SK-N-SH (cell line): Measurements from ENCODE around the gene CLEC16A. TPM values are rescaled to one million over a fixed set of nuclear protein-coding genes. Genes with fewer than 3 reads are reported as not detected.
"Not testable (repeated sequence)": the region's sequence is repeated elsewhere in the genome, so short reads cannot be mapped to it uniquely, and the experiment has no call there.

ENCODE experiments used
- CTCF ChIA-PET: fragments of 300-600, 350-600 bp; formaldehyde crosslinking; extraction: SDS; loops from one replicate; lab custom pipeline; 2021; lab: Yijun Ruan, JAX
- POLR2A ChIA-PET: fragments of 350-600 bp; sonication (Branson Sonifier 250); formaldehyde crosslinking; extraction: SDS; loops from one replicate; lab custom pipeline; 2020; ENCODE audit warnings: antibody characterized with exemption, inconsistent platforms; lab: Yijun Ruan, JAX
- DNase-seq: peaks from one replicate; pipeline ENCODE4 v3.0.0; 2012
- H2AFZ ChIP-seq: fragments of 200-600 bp; sonication (generic); 2 replicates; pipeline ENCODE4 v1.8.1; 2016; ENCODE audit warnings: antibody characterized with exemption, mild to moderate bottlenecking, low read depth
- H3F3A ChIP-seq: fragments of 200-600 bp; sonication (generic); replicated peaks from 2 replicates; pipeline ENCODE3; 2016; ENCODE audit warnings: antibody characterized with exemption, mild to moderate bottlenecking; ENCODE audit not compliant: insufficient read depth
- H3K27ac ChIP-seq, 2 experiments: fragments of 200-500 bp in 1 of 2; fragments of 200-600 bp in 1 of 2; sonication (Bioruptor generic) in 1 of 2; sonication (generic), shearing (Covaris generic) in 1 of 2; 2 replicates each; pipeline versions ENCODE4 v1.5.1 to v1.6.1; 2014 to 2016; ENCODE audit warnings: low read depth in 2 of 2, inconsistent platforms in 1 of 2, low read length in 1 of 2, mild to moderate bottlenecking in 1 of 2, mixed read lengths in 1 of 2
- H3K27me3 ChIP-seq: fragments of 200-600 bp; sonication (generic), shearing (Covaris generic); 2 replicates; pipeline ENCODE4 v1.6.1; 2016; ENCODE audit warnings: mixed run types; ENCODE audit not compliant: insufficient read depth
- H3K36me3 ChIP-seq, 2 experiments: fragments of 200-500 bp in 1 of 2; fragments of 200-600 bp in 1 of 2; sonication (Bioruptor generic) in 1 of 2; sonication (generic) in 1 of 2; replicated peaks in 1 of 2; 2 replicates each; pipeline versions ENCODE3 to v1.5.1; 2014 to 2016; ENCODE audit warnings: low read length in 1 of 2, mild to moderate bottlenecking in 1 of 2; ENCODE audit not compliant: insufficient read depth in 2 of 2, control insufficient read depth in 1 of 2
- H3K4me1 ChIP-seq, 2 experiments: fragments of 200-500 bp in 1 of 2; fragments of 200-600 bp in 1 of 2; sonication (Bioruptor generic) in 1 of 2; sonication (generic), shearing (Covaris generic) in 1 of 2; 2 replicates each; pipeline versions ENCODE4 v1.5.1 to v1.6.1; 2014 to 2016; ENCODE audit warnings: low read depth in 1 of 2, low read length in 1 of 2, mixed run types in 1 of 2; ENCODE audit not compliant: insufficient read depth in 2 of 2, control insufficient read depth in 1 of 2
- H3K4me2 ChIP-seq: fragments of 200-600 bp; sonication (generic), shearing (Covaris generic); 2 replicates; pipeline ENCODE4 v1.6.1; 2017; ENCODE audit warnings: mixed run types
- H3K4me3 ChIP-seq, 2 experiments: fragments of 200-500 bp in 1 of 2; fragments of 200-600 bp in 1 of 2; sonication (Bioruptor generic) in 1 of 2; sonication (generic), shearing (Covaris generic) in 1 of 2; 2 replicates each; pipeline versions ENCODE4 v1.5.1 to v1.8.1; 2014 to 2016; ENCODE audit warnings: low read depth in 2 of 2, inconsistent platforms in 1 of 2, low read length in 1 of 2, mild to moderate bottlenecking in 1 of 2, mixed read lengths in 1 of 2, moderate library complexity in 1 of 2
- H3K79me2 ChIP-seq: fragments of 200-600 bp; sonication (generic); 2 replicates; pipeline ENCODE4 v1.8.1; 2017; ENCODE audit warnings: mild to moderate bottlenecking; ENCODE audit not compliant: insufficient read depth
- H3K9ac ChIP-seq: fragments of 200-600 bp; sonication (generic); 2 replicates; pipeline ENCODE4 v1.6.1; 2017; ENCODE audit warnings: mixed run types
- H3K9me2 ChIP-seq: fragments of 200-600 bp; sonication (generic); 2 replicates; pipeline ENCODE4 v1.6.1; 2017; ENCODE audit warnings: mixed run types
- H3K9me3 ChIP-seq: fragments of 200-600 bp; sonication (generic); 2 replicates; pipeline ENCODE4 v1.6.1; 2017; ENCODE audit warnings: mixed run types, mild to moderate bottlenecking, moderate library complexity
- H4K20me1 ChIP-seq: fragments of 200-600 bp; sonication (generic); 2 replicates; pipeline ENCODE4 v1.6.1; 2017; ENCODE audit warnings: mild to moderate bottlenecking, mixed run types; ENCODE audit not compliant: insufficient read depth
- CHD2 ChIP-seq: fragments of 150-350 bp; IDR thresholded peaks from 2 replicates; pipeline ENCODE4 v1.6.1; 2018; ENCODE audit warnings: low read length; ENCODE audit not compliant: partially characterized antibody
- CTCF ChIP-seq: fragments of 200-600 bp; sonication (generic); IDR thresholded peaks from 2 replicates; pipeline ENCODE4 v1.6.1; 2017; ENCODE audit warnings: antibody characterized with exemption, mild to moderate bottlenecking, moderate library complexity
- FOSL2 ChIP-seq: IDR thresholded peaks from 2 replicates; pipeline ENCODE4 v1.4.0; 2012; ENCODE audit warnings: low read depth, mild to moderate bottlenecking, moderate library complexity, borderline replicate concordance
- FOXM1 ChIP-seq: IDR thresholded peaks from 2 replicates; pipeline ENCODE4 v1.4.0; 2012; ENCODE audit warnings: low read depth, mild to moderate bottlenecking
- GABPA ChIP-seq: IDR thresholded peaks from 2 replicates; pipeline ENCODE4 v1.4.0; 2012; ENCODE audit warnings: low read depth, mild to moderate bottlenecking
- IRF3 ChIP-seq: fragments of 150-350 bp; IDR thresholded peaks from 2 replicates; pipeline ENCODE4 v1.6.1; 2016; ENCODE audit warnings: mild to moderate bottlenecking, low read depth, low read length
- MAX ChIP-seq: IDR thresholded peaks from 2 replicates; pipeline ENCODE4 v1.4.0; 2012; ENCODE audit warnings: low read depth
- MEF2A ChIP-seq: IDR thresholded peaks from 2 replicates; pipeline ENCODE4 v1.4.0; 2012; ENCODE audit warnings: low read depth, borderline replicate concordance
- MXI1 ChIP-seq: IDR thresholded peaks from 2 replicates; pipeline ENCODE4 v1.6.1; 2012; ENCODE audit warnings: mild to moderate bottlenecking, low read depth, low read length, improper control_type of control experiment
- NFIC ChIP-seq: IDR thresholded peaks from 2 replicates; pipeline ENCODE4 v1.4.0; 2012; ENCODE audit warnings: borderline replicate concordance
- RAD21 ChIP-seq: IDR thresholded peaks from 2 replicates; pipeline ENCODE4 v1.6.1; 2012; ENCODE audit warnings: mild to moderate bottlenecking, low read length
- RXRA ChIP-seq: IDR thresholded peaks from 2 replicates; pipeline ENCODE4 v1.4.0; 2012; ENCODE audit warnings: low read depth, mild to moderate bottlenecking, borderline replicate concordance
- SMC3 ChIP-seq: IDR thresholded peaks from 2 replicates; pipeline ENCODE4 v1.6.1; 2012; ENCODE audit warnings: low read depth, low read length, improper control_type of control experiment
- TEAD4 ChIP-seq: IDR thresholded peaks from 2 replicates; pipeline ENCODE4 v1.4.0; 2012; ENCODE audit warnings: mild to moderate bottlenecking, borderline replicate concordance; ENCODE audit not compliant: insufficient read depth
- USF1 ChIP-seq: IDR thresholded peaks from 2 replicates; pipeline ENCODE4 v1.4.0; 2012; ENCODE audit warnings: low read depth, borderline replicate concordance
- YY1 ChIP-seq: IDR thresholded peaks from 2 replicates; pipeline ENCODE4 v1.4.0; 2012; ENCODE audit warnings: low read depth, mild to moderate bottlenecking
- WGBS: methylation state at CpG from one replicate; pipeline ENCODE4 v1.1.6; 2017; ENCODE audit warnings: low lambda C conversion rate; 5-methylcytosine and 5-hydroxymethylcytosine counted together
- polyA plus RNA-seq, 3 experiments: library from polyadenylated mRNA; depleted of rRNA; stranded (reverse); fragments of >200 nt; gene quantifications; 2 replicates each; pipeline ENCODE4 v1.2.3, GENCODE V29; 2012

CLEC16A gene
- polyA plus RNA-seq, 1 of the 3 experiments (the other 2 are of a cell fraction) = 13.7 TPM

GRCh38 chr16:10923650-10924214, 20.6 kb upstream of the CLEC16A start:
- Histone ChIP-seq H3K27me3 (no peaks in the 10 kb centered on the region), H2AFZ (no peak overlapping the region), H3K9me2 (no peaks in the 10 kb centered on the region), H3K4me2 (no peak overlapping the region), H3F3A (peaks cover 5% of the 10 kb centered on the region), H3K79me2 (no peaks in the 10 kb centered on the region), H3K9ac (no peak overlapping the region), H3K36me3 (peaks cover 5 to 22% of the 10 kb centered on the region in 2 experiments), H3K4me3 (no peak overlapping the region), H3K27ac (no peak overlapping the region), H3K4me1 (peaks cover 0 to 7% of the 10 kb centered on the region in 2 experiments; a peak in 1 of 4 replicates), H3K9me3 (no peaks in the 10 kb centered on the region), H4K20me1 (no peaks in the 10 kb centered on the region)
- no peak for DNase-seq
- ChIA-PET POLR2A (no interaction called here), CTCF (no interaction called here)
- 90% methylated on average over 7 of the region's 14 CpGs for WGBS
- TF ChIP-seq SMC3 (no peak), IRF3 (no peak), RXRA (no peak), RAD21 (no peak), NFIC (no peak), MAX (no peak), FOXM1 (no peak), MXI1 (no peak), GABPA (no peak)

GRCh38 chr16:10925285-10925684, 19.1 kb upstream of the CLEC16A start:
- H3K27me3 ChIP-seq, H3K9ac ChIP-seq, H3K27ac ChIP-seq, H3K4me2 ChIP-seq, H3K9me3 ChIP-seq, CTCF ChIA-PET, H3K79me2 ChIP-seq, H3K4me3 ChIP-seq, H3F3A ChIP-seq, H3K9me2 ChIP-seq, DNase-seq, H3K4me1 ChIP-seq, H2AFZ ChIP-seq: not testable (repeated sequence)
- WGBS = 100% methylated on average over 3 of the region's 3 CpGs
- Histone ChIP-seq H4K20me1 (peaks cover 11% of the 10 kb centered on the region), H3K36me3 (peaks cover 5 to 22% of the 10 kb centered on the region in 2 experiments)
- POLR2A ChIA-PET = interaction anchor here (0.9 kb wide), 1 partner anchor 181 kb away, joined by 3 read pairs; the partner anchor contains the start of gene NUBP1

GRCh38 chr16:10926094-10926493, 18.3 kb upstream of the CLEC16A start:
- H3F3A ChIP-seq = no peaks in the 10 kb centered on the region
- peaks cover 0 to 5% of the 10 kb centered on the region in 2 experiments; a peak in 1 of 4 replicates for H3K4me1 ChIP-seq
- H3K9ac ChIP-seq = no peak overlapping the region
- H3K79me2 ChIP-seq = 0 out of 2 replicates have a peak, but pooled peaks cover 4% of the 10 kb centered on the region
- DNase-seq = no peak
- peaks cover 5 to 22% of the 10 kb centered on the region in 2 experiments for H3K36me3 ChIP-seq
- H3K9me3 ChIP-seq = no peaks in the 10 kb centered on the region
- H2AFZ ChIP-seq = no peak overlapping the region
- H3K9me2 ChIP-seq = no peaks in the 10 kb centered on the region
- 81% methylated on average over 3 of the region's 4 CpGs for WGBS
- no peaks in the 10 kb centered on the region for H3K27me3 ChIP-seq
- ChIA-PET POLR2A (interaction anchor here (0.9 kb wide), 1 partner anchor 182 kb away, joined by 3 read pairs; the partner anchor contains the start of gene NUBP1), CTCF (no interaction called here)
- H4K20me1 ChIP-seq = peaks cover 12% of the 10 kb centered on the region
- no peak overlapping the region for H3K27ac ChIP-seq
- H3K4me3 ChIP-seq = no peak overlapping the region
- H3K4me2 ChIP-seq = no peak overlapping the region
- TF ChIP-seq MEF2A = no peak
- no peak for TF ChIP-seq TEAD4
- TF ChIP-seq CHD2 = no peak
- TF ChIP-seq CTCF = no peak
- TF ChIP-seq IRF3 = no peak
- no peak for TF ChIP-seq YY1
- TF ChIP-seq FOSL2 = no peak
- TF ChIP-seq USF1 = no peak
- TF ChIP-seq SMC3 = no peak
